HAP-1 (cell line): ENCODE measurements around the gene MVP.

Experiments
- DNase-seq, 2 experiments: peaks; one replicate each; pipeline ENCODE4 v3.0.0-alpha.2; 2016 to 2020; ENCODE audit warnings: low spot score in 2 of 2
- H3K27me3 ChIP-seq: fragments of 250-450 bp; sonication (Bioruptor Pico); 2 replicates; pipeline ENCODE4 v1.5.1; 2020; ENCODE audit warnings: low read depth, mild to moderate bottlenecking, moderate library complexity
- H3K36me3 ChIP-seq: fragments of 250-450 bp; sonication (Bioruptor Pico); replicated peaks from 2 replicates; pipeline ENCODE4 v1.5.1; 2020; ENCODE audit warnings: mild to moderate bottlenecking
- H3K4me1 ChIP-seq: fragments of 250-450 bp; sonication (Bioruptor Pico); 2 replicates; pipeline ENCODE4 v1.5.1; 2020; ENCODE audit warnings: mild to moderate bottlenecking
- H3K4me3 ChIP-seq: fragments of 250-450 bp; sonication (Bioruptor Pico); 2 replicates; pipeline ENCODE4 v1.5.1; 2020; ENCODE audit warnings: mild to moderate bottlenecking, moderate library complexity
- H3K9me3 ChIP-seq: fragments of 250-450 bp; sonication (Bioruptor Pico); 2 replicates; pipeline ENCODE4 v1.5.1; 2020; ENCODE audit warnings: mild to moderate bottlenecking, moderate library complexity
- in situ Hi-C: fragments of 300-500 bp; cut with MboI; formaldehyde crosslinking; loops from 3 replicates; pipeline ENCODE4 v1.14.3; 2020; ENCODE audit warnings: low sequenced_read_pairs, inconsistent platforms, mixed read lengths

Gene MVP

GRCh38 chr16:29834079-29834478 lies 13.8 kb downstream of the MVP start:
- no peak overlapping the region for H3K4me3 ChIP-seq
- H3K9me3 ChIP-seq, result no peaks in the 10 kb centered on the region
- H3K36me3 ChIP-seq, result no peaks in the 10 kb centered on the region
- in situ Hi-C loops, result no loop called here
- no peaks in the 10 kb centered on the region for H3K27me3 ChIP-seq
- H3K4me1 ChIP-seq, result 0 out of 2 replicates have a peak, but pooled peaks cover 2% of the 10 kb centered on the region
- DNase-seq, result no peak

GRCh38 chr16:29835926-29836325 lies 15.7 kb downstream of the MVP start:
- Histone ChIP-seq H3K36me3 (no peaks in the 10 kb centered on the region), H3K27me3 (no peaks in the 10 kb centered on the region), H3K9me3 (no peaks in the 10 kb centered on the region), H3K4me3 (no peak overlapping the region), H3K4me1 (no peaks in the 10 kb centered on the region)
- no peak for DNase-seq
- in situ Hi-C loops, result no loop called here

GRCh38 chr16:29836623-29837022 lies 16.4 kb downstream of the MVP start:
- Histone ChIP-seq H3K27me3 (no peaks in the 10 kb centered on the region), H3K9me3 (no peaks in the 10 kb centered on the region), H3K36me3 (no peaks in the 10 kb centered on the region), H3K4me3 (no peak overlapping the region), H3K4me1 (no peaks in the 10 kb centered on the region)
- in situ Hi-C loops, result no loop called here
- DNase-seq, result no peak

GRCh38 chr16:29837841-29838240 lies 17.6 kb downstream of the MVP start:
- no peak for DNase-seq
- in situ Hi-C loops, result no loop called here
- Histone ChIP-seq H3K9me3 (no peaks in the 10 kb centered on the region), H3K4me3 (no peak overlapping the region), H3K4me1 (no peaks in the 10 kb centered on the region), H3K27me3 (no peaks in the 10 kb centered on the region), H3K36me3 (no peaks in the 10 kb centered on the region)

- in situ Hi-C loops, result no loop called here
- no peak for DNase-seq
Measured at GRCh38 chr16:29839822-29840221, 19.6 kb downstream of the MVP start.

GRCh38 chr16:29840240-29840639 lies 20.0 kb downstream of the MVP start:
- in situ Hi-C loops, result no loop called here
- H3K9me3 ChIP-seq, result no peaks in the 10 kb centered on the region
- no peaks in the 10 kb centered on the region for H3K4me1 ChIP-seq
- DNase-seq, result no peak
- H3K36me3 ChIP-seq, result no peaks in the 10 kb centered on the region
- H3K27me3 ChIP-seq, result no peaks in the 10 kb centered on the region
- no peak overlapping the region for H3K4me3 ChIP-seq

More at GRCh38 chr16:29839822-29840221, 19.6 kb downstream of the MVP start:
- no peaks in the 10 kb centered on the region for H3K36me3 ChIP-seq
- H3K4me3 ChIP-seq, result no peak overlapping the region
- H3K27me3 ChIP-seq, result no peaks in the 10 kb centered on the region
- H3K9me3 ChIP-seq, result no peaks in the 10 kb centered on the region
- no peaks in the 10 kb centered on the region for H3K4me1 ChIP-seq

GRCh38 chr16:29841631-29842030 lies 21.4 kb downstream of the MVP start:
- no peak for DNase-seq
- Histone ChIP-seq H3K4me1 (no peaks in the 10 kb centered on the region), H3K36me3 (no peaks in the 10 kb centered on the region), H3K4me3 (no peak overlapping the region), H3K9me3 (no peaks in the 10 kb centered on the region), H3K27me3 (no peaks in the 10 kb centered on the region)
- in situ Hi-C loops, result no loop called here

- Histone ChIP-seq H3K27me3 (no peaks in the 10 kb centered on the region), H3K4me3 (no peak overlapping the region), H3K9me3 (no peaks in the 10 kb centered on the region), H3K36me3 (no peaks in the 10 kb centered on the region), H3K4me1 (no peaks in the 10 kb centered on the region)
- in situ Hi-C loops, result no loop called here
- no peak for DNase-seq
Measured at GRCh38 chr16:29842732-29843346, 22.6 kb downstream of the MVP start.

GRCh38 chr16:29843931-29844330 lies 23.7 kb downstream of the MVP start:
- H3K36me3 ChIP-seq, result no peaks in the 10 kb centered on the region
- H3K4me1 ChIP-seq, result no peaks in the 10 kb centered on the region
- H3K4me3 ChIP-seq, result no peak overlapping the region
- H3K27me3 ChIP-seq, result no peaks in the 10 kb centered on the region
- in situ Hi-C loops, result no loop called here
- H3K9me3 ChIP-seq, result no peaks in the 10 kb centered on the region
- DNase-seq, result no peak

GRCh38 chr16:29844575-29845331 lies 24.5 kb downstream of the MVP start:
- no peaks in the 10 kb centered on the region for H3K36me3 ChIP-seq
- no peaks in the 10 kb centered on the region for H3K4me1 ChIP-seq
- H3K27me3 ChIP-seq, result no peaks in the 10 kb centered on the region
- no peak overlapping the region for H3K4me3 ChIP-seq
- H3K9me3 ChIP-seq, result no peaks in the 10 kb centered on the region
- in situ Hi-C loops, result no loop called here
- DNase-seq, result no peak

- no peak overlapping the region for H3K4me3 ChIP-seq
- in situ Hi-C loops, result no loop called here
- no peaks in the 10 kb centered on the region for H3K27me3 ChIP-seq
- no peaks in the 10 kb centered on the region for H3K36me3 ChIP-seq
- no peaks in the 10 kb centered on the region for H3K4me1 ChIP-seq
- no peaks in the 10 kb centered on the region for H3K9me3 ChIP-seq
- DNase-seq, result no peak
Measured at GRCh38 chr16:29845656-29846055, 25.4 kb downstream of the MVP start.

GRCh38 chr16:29848420-29849297 lies 28.4 kb downstream of the MVP start:
- in situ Hi-C loops, result no loop called here
- Histone ChIP-seq H3K27me3 (no peaks in the 10 kb centered on the region), H3K4me1 (no peaks in the 10 kb centered on the region), H3K4me3 (no peak overlapping the region), H3K9me3 (no peaks in the 10 kb centered on the region), H3K36me3 (no peaks in the 10 kb centered on the region)
- DNase-seq, result peak; percentile 21 to 80

GRCh38 chr16:29849505-29849904 lies 29.2 kb downstream of the MVP start:
- in situ Hi-C loops, result no loop called here
- no peaks in the 10 kb centered on the region for H3K9me3 ChIP-seq
- no peak overlapping the region for H3K4me3 ChIP-seq
- H3K27me3 ChIP-seq, result no peaks in the 10 kb centered on the region
- DNase-seq, result no peak
- H3K36me3 ChIP-seq, result no peaks in the 10 kb centered on the region
- H3K4me1 ChIP-seq, result no peaks in the 10 kb centered on the region

GRCh38 chr16:29850998-29851397 lies 30.7 kb downstream of the MVP start:
- Histone ChIP-seq H3K36me3 (no peaks in the 10 kb centered on the region), H3K4me1 (no peaks in the 10 kb centered on the region), H3K4me3 (no peak overlapping the region), H3K27me3 (no peaks in the 10 kb centered on the region), H3K9me3 (no peaks in the 10 kb centered on the region)
- in situ Hi-C loops, result no loop called here
- no peak for DNase-seq
